NT2/D1 (cell line): ENCODE results near the gene DLG2.

Experiments used
- SUZ12 ChIP-seq: IDR thresholded peaks from 2 replicates; pipeline ENCODE4 v1.6.1; 2011; ENCODE audit not compliant: insufficient read length, insufficient read depth; ENCODE audit errors: extremely low read depth
- YY1 ChIP-seq: IDR thresholded peaks from 2 replicates; pipeline ENCODE4 v1.6.1; 2011; ENCODE audit not compliant: insufficient read length, insufficient read depth

- TF ChIP-seq YY1, result no peak
- no peak for TF ChIP-seq SUZ12
Observed at GRCh38 chr11:85115798-85116197, 511.3 kb downstream of the DLG2 start.
